ENCODE results near the gene DPH3. TPM values are rescaled to one million over a fixed set of nuclear protein-coding genes. Genes with fewer than 3 reads are reported as not detected.

Gene DPH3
- total RNA-seq, 1 experiment from 2014 or later = 27.8 TPM

- Mint-ChIP-seq H3K27ac (no peak overlapping the region), H3K27me3 (ENCODE audit: low read depth) (no peaks in the 10 kb centered on the region), H3K36me3 (peaks cover 16% of the 10 kb centered on the region), H3K4me3 (no peak overlapping the region), H3K9me3 (no peaks in the 10 kb centered on the region), H3K4me1 (no peaks in the 10 kb centered on the region)
- POLR2A ChIA-PET = no interaction called here
- ATAC-seq (no peak), DNase-seq (ENCODE audit: low spot score) (no peak)
- TF ChIP-seq FOXK1 (CRISPR knock-in tag; IDR thresholded peaks at IDR 0.05) = no peak
- CTCF ChIA-PET = no interaction called here
These were observed 19.9 kb upstream of the DPH3 start for GRCh38 chr3:16284633-16285032.

GRCh38 chr3:16280671-16281070 is 15.9 kb upstream of the DPH3 start:
- TF ChIP-seq NR1H2 (CRISPR knock-in tag; IDR thresholded peaks at IDR 0.05) (no peak), ZNF121 (CRISPR knock-in tag; IDR thresholded peaks at IDR 0.05) (no peak), E2F4 (CRISPR knock-in tag; IDR thresholded peaks at IDR 0.05; ENCODE audit: borderline replicate concordance, low read depth) (no peak), RORB (CRISPR knock-in tag; IDR thresholded peaks at IDR 0.05) (no peak), ZNF317 (CRISPR knock-in tag; IDR thresholded peaks at IDR 0.05; ENCODE audit: borderline replicate concordance, low read depth) (no peak), AR (CRISPR knock-in tag; IDR thresholded peaks at IDR 0.05) (no peak), ZSCAN18 (CRISPR knock-in tag; IDR thresholded peaks at IDR 0.05) (no peak), E2F1 (CRISPR knock-in tag; IDR thresholded peaks at IDR 0.05) (no peak), EMX1 (CRISPR knock-in tag; IDR thresholded peaks at IDR 0.05) (no peak), GABPB1 (CRISPR knock-in tag; IDR thresholded peaks at IDR 0.05) (no peak)
- no peaks in the 10 kb centered on the region for H3K27me3 Mint-ChIP-seq (ENCODE audit: low read depth)
- no peaks in the 10 kb centered on the region for H3K9me3 Mint-ChIP-seq
- no peak for ATAC-seq
- no peaks in the 10 kb centered on the region for H3K4me1 Mint-ChIP-seq
- CTCF ChIA-PET = no interaction called here
- H3K36me3 Mint-ChIP-seq = peaks cover 23% of the 10 kb centered on the region
- H3K27ac Mint-ChIP-seq = no peak overlapping the region
- DNase-seq (ENCODE audit: low spot score) = no peak
- no peak overlapping the region for H3K4me3 Mint-ChIP-seq
- POLR2A ChIA-PET = no interaction called here

GRCh38 chr3:16279010-16279801 is 14.5 kb upstream of the DPH3 start:
- ChIA-PET POLR2A (no interaction called here), CTCF (no interaction called here)
- DNase-seq (ENCODE audit: low spot score) = no peak
- Mint-ChIP-seq H3K9me3 (no peaks in the 10 kb centered on the region), H3K27me3 (ENCODE audit: low read depth) (no peaks in the 10 kb centered on the region), H3K4me1 (no peaks in the 10 kb centered on the region), H3K27ac (no peak overlapping the region), H3K36me3 (peaks cover 30% of the 10 kb centered on the region), H3K4me3 (no peak overlapping the region)
- TF ChIP-seq JAZF1 (CRISPR knock-in tag; IDR thresholded peaks at IDR 0.05) (no peak), ZNF263 (CRISPR knock-in tag; IDR thresholded peaks at IDR 0.05; ENCODE audit: low read depth) (no peak), IRF1 (CRISPR knock-in tag; IDR thresholded peaks at IDR 0.05) (no peak), E2F4 (CRISPR knock-in tag; IDR thresholded peaks at IDR 0.05; ENCODE audit: borderline replicate concordance, low read depth) (no peak), ATF1 (CRISPR knock-in tag; IDR thresholded peaks at IDR 0.05) (no peak), ZMAT4 (CRISPR knock-in tag; IDR thresholded peaks at IDR 0.05) (no peak), TEAD4 (CRISPR knock-in tag; IDR thresholded peaks at IDR 0.05) (no peak), ZNF219 (CRISPR knock-in tag; IDR thresholded peaks at IDR 0.05; ENCODE audit: borderline replicate concordance) (no peak), ESRRA (CRISPR knock-in tag; IDR thresholded peaks at IDR 0.05; ENCODE audit: borderline replicate concordance) (no peak), CDX4 (CRISPR knock-in tag; IDR thresholded peaks at IDR 0.05; ENCODE audit: borderline replicate concordance) (no peak)
- ATAC-seq = no peak
